Testis (tissue), 2 donors: ENCODE measurements around the gene PTH2.

Experiments
- POLR2A ChIP-seq: fragments of 450-650 bp; IDR thresholded peaks from one replicate; pipeline ENCODE4 v1.6.1; 2017; ENCODE audit warnings: antibody characterized with exemption, mild to moderate bottlenecking, moderate library complexity
- TF ChIP-seq, protein P1 (sequence below), 3 experiments: fragments of 450-650 bp in 2 of 3; fragments of 200-600 bp in 1 of 3; sonication (generic) in 1 of 3; IDR thresholded peaks; one replicate each; pipeline ENCODE4 v1.5.1; 2016 to 2019; ENCODE audit warnings: antibody characterized with exemption in 3 of 3, mild to moderate bottlenecking in 2 of 3, moderate library complexity in 1 of 3

DNA sequence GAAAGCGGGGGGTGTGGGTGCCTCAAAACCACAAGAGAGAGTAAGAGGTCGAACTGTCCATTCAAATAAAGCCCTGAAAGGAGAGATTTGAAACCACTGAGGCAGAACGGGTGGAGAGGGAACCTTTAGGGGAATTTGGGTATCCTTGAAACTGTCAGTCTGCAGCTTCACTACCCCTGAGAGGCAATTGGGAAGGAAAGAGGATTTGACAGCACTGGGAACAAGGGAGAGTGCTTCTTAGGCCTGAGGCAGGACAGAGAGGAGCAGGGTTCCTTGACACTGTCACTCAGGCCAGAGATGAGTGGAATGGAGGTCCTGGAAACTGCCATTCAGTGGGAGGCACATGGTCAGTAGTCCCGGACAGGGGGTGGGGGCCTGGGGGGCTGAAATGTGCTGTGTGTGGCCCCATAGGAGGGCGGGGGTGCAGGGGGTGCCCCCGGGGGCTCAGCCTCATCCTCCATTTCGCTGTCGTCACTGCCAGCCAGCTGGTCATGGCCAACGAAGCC, 7.0 kb upstream of the PTH2 start:
- TF ChIP-seq, protein P1, sequence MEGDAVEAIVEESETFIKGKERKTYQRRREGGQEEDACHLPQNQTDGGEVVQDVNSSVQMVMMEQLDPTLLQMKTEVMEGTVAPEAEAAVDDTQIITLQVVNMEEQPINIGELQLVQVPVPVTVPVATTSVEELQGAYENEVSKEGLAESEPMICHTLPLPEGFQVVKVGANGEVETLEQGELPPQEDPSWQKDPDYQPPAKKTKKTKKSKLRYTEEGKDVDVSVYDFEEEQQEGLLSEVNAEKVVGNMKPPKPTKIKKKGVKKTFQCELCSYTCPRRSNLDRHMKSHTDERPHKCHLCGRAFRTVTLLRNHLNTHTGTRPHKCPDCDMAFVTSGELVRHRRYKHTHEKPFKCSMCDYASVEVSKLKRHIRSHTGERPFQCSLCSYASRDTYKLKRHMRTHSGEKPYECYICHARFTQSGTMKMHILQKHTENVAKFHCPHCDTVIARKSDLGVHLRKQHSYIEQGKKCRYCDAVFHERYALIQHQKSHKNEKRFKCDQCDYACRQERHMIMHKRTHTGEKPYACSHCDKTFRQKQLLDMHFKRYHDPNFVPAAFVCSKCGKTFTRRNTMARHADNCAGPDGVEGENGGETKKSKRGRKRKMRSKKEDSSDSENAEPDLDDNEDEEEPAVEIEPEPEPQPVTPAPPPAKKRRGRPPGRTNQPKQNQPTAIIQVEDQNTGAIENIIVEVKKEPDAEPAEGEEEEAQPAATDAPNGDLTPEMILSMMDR (IDR thresholded peaks at IDR 0.05): no peak
- TF ChIP-seq POLR2A: no peak
